Lower leg skin (tissue), 4 donors: Measurements from ENCODE around the gene ARID3B. TPM values are rescaled to one million over a fixed set of nuclear protein-coding genes. Genes with fewer than 3 reads are reported as not detected.

ENCODE experiments used
- DNase-seq, 2 donors: peaks; one replicate each; pipeline ENCODE4 v3.0.0-alpha.2; 2019; ENCODE audit warnings: low spot score in 2 of 2
- H3K4me3 ChIP-seq: fragments of 200-600 bp; sonication (generic); 2 replicates; pipeline ENCODE4 v1.5.1; 2017; ENCODE audit warnings: mild to moderate bottlenecking, low read depth; ENCODE audit not compliant: poor library complexity, severe bottlenecking
- POLR2A ChIP-seq, 2 donors: fragments of 450-650 bp; IDR thresholded peaks; one replicate each; pipeline ENCODE4 v1.6.1; 2016 to 2017; ENCODE audit warnings: antibody characterized with exemption in 2 of 2, mild to moderate bottlenecking in 1 of 2, moderate library complexity in 1 of 2
- WGBS, 2 donors: methylation state at CpG; one replicate each; pipeline ENCODE4 v1.1.5; 2018; 5-methylcytosine and 5-hydroxymethylcytosine counted together
- intact Hi-C: fragments of 100-400 bp; cut with DNase I; formaldehyde crosslinking; loops from one replicate; pipeline ENCODE4 v1.15.0; 2023; ENCODE audit warnings: low total_unique reads
- total RNA-seq, 4 donors: library from RNA; depleted of rRNA; stranded (reverse); fragments of >200 nt; gene quantifications; one replicate each; pipeline ENCODE4 v1.1.0, GENCODE V29; 2016
- TF ChIP-seq, protein P1 (sequence below), 3 donors: fragments of 450-650 bp; IDR thresholded peaks; one replicate each; pipeline ENCODE4 v1.5.1; 2016; ENCODE audit warnings: antibody characterized with exemption in 3 of 3, mild to moderate bottlenecking in 3 of 3, moderate library complexity in 2 of 3

ARID3B gene
- total RNA-seq, 4 donors from 2014 or later, result 4.9 to 6.3 (median 6.1) TPM

DNA sequence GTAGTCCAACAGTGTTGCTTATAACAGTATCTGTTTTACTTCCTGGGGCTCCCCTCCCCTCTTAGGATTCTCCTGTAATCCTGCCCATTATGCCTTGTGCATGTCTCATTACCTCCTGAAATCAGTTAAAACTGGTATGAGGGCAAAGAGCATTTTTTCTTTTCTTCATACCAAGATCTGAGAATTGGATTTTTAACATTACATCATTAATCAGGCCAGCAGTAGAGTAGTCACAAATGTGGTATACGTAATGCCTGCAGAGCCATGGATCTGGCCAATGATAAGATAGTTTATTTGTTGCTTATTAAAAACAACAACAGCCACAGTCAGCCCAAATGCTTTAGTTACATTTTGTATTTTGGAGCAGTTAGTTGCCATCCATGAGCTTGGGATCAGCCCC, 23.2 kb downstream of the ARID3B start:
- H3K4me3 ChIP-seq, result no peak overlapping the region
- TF ChIP-seq POLR2A (IDR thresholded peaks at IDR 0.05), result no peak
- TF ChIP-seq, protein P1, sequence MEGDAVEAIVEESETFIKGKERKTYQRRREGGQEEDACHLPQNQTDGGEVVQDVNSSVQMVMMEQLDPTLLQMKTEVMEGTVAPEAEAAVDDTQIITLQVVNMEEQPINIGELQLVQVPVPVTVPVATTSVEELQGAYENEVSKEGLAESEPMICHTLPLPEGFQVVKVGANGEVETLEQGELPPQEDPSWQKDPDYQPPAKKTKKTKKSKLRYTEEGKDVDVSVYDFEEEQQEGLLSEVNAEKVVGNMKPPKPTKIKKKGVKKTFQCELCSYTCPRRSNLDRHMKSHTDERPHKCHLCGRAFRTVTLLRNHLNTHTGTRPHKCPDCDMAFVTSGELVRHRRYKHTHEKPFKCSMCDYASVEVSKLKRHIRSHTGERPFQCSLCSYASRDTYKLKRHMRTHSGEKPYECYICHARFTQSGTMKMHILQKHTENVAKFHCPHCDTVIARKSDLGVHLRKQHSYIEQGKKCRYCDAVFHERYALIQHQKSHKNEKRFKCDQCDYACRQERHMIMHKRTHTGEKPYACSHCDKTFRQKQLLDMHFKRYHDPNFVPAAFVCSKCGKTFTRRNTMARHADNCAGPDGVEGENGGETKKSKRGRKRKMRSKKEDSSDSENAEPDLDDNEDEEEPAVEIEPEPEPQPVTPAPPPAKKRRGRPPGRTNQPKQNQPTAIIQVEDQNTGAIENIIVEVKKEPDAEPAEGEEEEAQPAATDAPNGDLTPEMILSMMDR (IDR thresholded peaks at IDR 0.05), result no peak
- no peak for DNase-seq
- 92 to 100% methylated on average over 1 of the region's 1 CpG for WGBS, 2 donors
- intact Hi-C loops, result loop anchor here (10.0 kb wide), 1 partner anchor 1229 kb away; no protein-coding TSS in a partner anchor

DNA sequence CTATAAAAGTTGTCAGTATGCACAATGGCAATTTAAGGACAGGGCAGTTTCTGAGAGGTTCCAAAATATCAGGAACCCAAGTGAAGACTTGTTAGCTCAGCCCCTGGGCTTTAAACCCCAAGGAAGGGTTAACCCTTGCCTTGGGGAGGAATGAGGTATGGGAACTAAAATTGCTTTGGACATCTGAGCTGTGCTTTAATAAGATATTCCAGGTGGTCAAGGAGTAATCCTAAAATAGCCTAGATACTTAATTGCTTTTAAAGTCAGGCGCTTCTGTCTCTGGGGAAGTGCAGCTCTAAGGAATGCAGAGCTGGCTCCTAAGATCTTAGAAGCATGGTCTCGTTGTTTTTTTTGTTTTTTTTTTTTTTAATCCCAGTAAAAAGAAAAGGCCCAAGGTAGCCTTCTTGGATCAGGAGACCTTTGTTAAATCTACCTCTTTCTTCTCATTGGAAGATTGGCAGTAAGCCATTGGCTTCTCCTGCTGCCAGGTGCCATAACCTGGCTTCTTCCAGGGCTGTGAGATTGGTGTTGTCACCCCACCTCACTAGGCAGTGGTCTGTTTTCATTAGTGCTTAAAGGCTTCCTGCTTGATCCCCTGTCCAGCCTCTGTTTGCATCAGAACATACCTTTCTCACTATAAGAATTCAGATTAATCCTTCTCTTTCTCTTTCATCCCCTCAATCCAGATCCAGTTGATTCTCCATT, 24.5 kb downstream of the ARID3B start:
- TF ChIP-seq POLR2A (IDR thresholded peaks at IDR 0.05), result no peak
- TF ChIP-seq, protein P1 (IDR thresholded peaks at IDR 0.05), result no peak
- no peak overlapping the region for H3K4me3 ChIP-seq
- peak in 1 of 2 donors; percentile 10 for DNase-seq
- intact Hi-C loops, result loop anchor here (10.0 kb wide), 1 partner anchor 1231 kb away; no protein-coding TSS in a partner anchor
- WGBS, 2 donors, result 72 to 93% methylated on average over 2 of the region's 2 CpGs

DNA sequence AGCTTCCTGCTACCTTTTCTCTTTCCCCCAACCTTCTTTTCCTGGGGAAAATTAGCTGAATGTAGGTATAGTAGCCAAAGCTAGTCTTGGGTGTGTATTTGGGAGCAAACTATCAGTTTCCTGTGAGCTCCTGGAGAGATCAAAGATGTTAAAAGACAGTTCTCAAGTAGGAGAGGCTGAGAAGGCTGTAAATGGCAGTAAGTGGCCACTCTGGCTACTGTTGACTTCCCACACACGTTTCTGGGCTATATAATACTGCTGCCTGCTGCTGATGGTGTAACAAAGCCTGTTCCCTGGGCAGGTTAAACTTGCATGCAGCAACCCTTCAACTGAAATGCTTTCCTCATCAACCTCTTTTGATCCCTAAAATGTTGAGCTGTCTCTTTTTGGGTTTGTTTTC, 27.6 kb downstream of the ARID3B start:
- peak in 1 of 2 donors; percentile 13 for DNase-seq
- H3K4me3 ChIP-seq, result no peak overlapping the region
- no peak for TF ChIP-seq POLR2A (IDR thresholded peaks at IDR 0.05)
- TF ChIP-seq, protein P1 (IDR thresholded peaks at IDR 0.05), result no peak
- WGBS, 2 donors, result 74 to 89% methylated on average over 1 of the region's 1 CpG
- intact Hi-C loops, result loop anchor here (10.0 kb wide), 1 partner anchor 1234 kb away; no protein-coding TSS in a partner anchor

DNA sequence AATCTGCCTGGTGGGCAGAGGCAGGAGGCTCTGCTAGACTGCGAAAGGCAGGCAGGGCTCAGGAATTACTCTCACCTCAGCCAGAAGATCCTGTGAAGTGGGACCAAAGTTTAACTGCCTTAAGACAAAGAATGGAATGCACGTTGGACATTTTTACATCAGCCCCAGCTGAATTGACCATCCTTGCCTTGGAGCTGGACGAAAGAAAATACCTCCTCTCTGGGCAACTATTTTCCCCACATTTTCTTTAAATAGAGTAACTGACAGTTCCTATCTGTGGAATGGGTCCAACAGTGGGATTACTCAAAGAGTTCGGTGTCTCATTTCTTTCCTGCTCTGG, 28.7 kb downstream of the ARID3B start:
- 88 to 90% methylated on average over 4 of the region's 4 CpGs for WGBS, 2 donors
- no peak for TF ChIP-seq POLR2A (IDR thresholded peaks at IDR 0.05)
- TF ChIP-seq, protein P1 (IDR thresholded peaks at IDR 0.05), result no peak
- H3K4me3 ChIP-seq, result no peak overlapping the region
- intact Hi-C loops, result loop anchor here (10.0 kb wide), 1 partner anchor 1235 kb away; no protein-coding TSS in a partner anchor
- no peak for DNase-seq

DNA sequence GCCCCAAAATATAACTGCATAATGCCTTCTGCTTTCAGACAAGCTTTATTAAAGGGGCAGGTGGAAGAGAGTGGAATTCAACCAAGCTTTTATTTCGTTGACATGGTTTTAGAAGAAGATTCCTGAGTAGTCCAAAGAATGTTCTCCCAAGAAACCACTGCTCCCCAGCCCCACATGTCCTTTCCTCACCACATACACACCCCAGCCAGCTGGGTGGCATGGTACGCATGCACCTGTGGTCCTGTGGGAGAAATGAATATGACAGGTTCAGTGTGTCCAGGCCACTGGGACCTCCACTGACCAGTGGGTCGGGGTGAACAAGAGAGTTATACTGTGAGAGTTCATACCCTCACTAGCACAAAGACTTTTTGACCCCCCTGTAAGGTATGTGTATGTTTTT, 30.2 kb downstream of the ARID3B start:
- intact Hi-C loops, result no loop called here
- WGBS, 2 donors, result 89 to 90% methylated on average over 3 of the region's 3 CpGs
- peak in 1 of 2 donors; percentile 53 for DNase-seq

More for the DNA sequence above, 30.2 kb downstream of the ARID3B start:
- H3K4me3 ChIP-seq, result no peak overlapping the region
- TF ChIP-seq, protein P1 (IDR thresholded peaks at IDR 0.05), result no peak
